ENCODE measurements around the gene DFFA.
"Not testable (repeated sequence)": the region's sequence is repeated elsewhere in the genome, so short reads cannot be mapped to it uniquely, and the experiment has no call there.

DFFA gene

GRCh38 chr1:10510520-10511493 lies 38.5 kb upstream of the DFFA start:
- H3K9me3 ChIP-seq (ENCODE audit: control insufficient read depth, insufficient read depth, low read length): no peaks in the 10 kb centered on the region
- H3K4me1 ChIP-seq (ENCODE audit: insufficient read depth, low read length): peaks cover 37% of the 10 kb centered on the region
- H3K9ac ChIP-seq (ENCODE audit: low read depth, low read length): no peak overlapping the region
- H3K36me3 ChIP-seq (ENCODE audit: insufficient read depth, low read length): no peaks in the 10 kb centered on the region

GRCh38 chr1:10509809-10510509 lies 37.6 kb upstream of the DFFA start:
- no peaks in the 10 kb centered on the region for H3K36me3 ChIP-seq (ENCODE audit: insufficient read depth, low read length)
- no peak overlapping the region for H3K9ac ChIP-seq (ENCODE audit: low read depth, low read length)
- H3K9me3 ChIP-seq (ENCODE audit: control insufficient read depth, insufficient read depth, low read length): no peaks in the 10 kb centered on the region
- peaks cover 32% of the 10 kb centered on the region for H3K4me1 ChIP-seq (ENCODE audit: insufficient read depth, low read length)

GRCh38 chr1:10508511-10508951 lies 36.2 kb upstream of the DFFA start:
- H3K9ac ChIP-seq (ENCODE audit: low read depth, low read length): peak overlapping the region; percentile 22; the same call in 1 of the 2 replicates
- H3K9me3 ChIP-seq (ENCODE audit: control insufficient read depth, insufficient read depth, low read length): no peaks in the 10 kb centered on the region
- peaks cover 27% of the 10 kb centered on the region for H3K4me1 ChIP-seq (ENCODE audit: insufficient read depth, low read length)
- H3K36me3 ChIP-seq (ENCODE audit: insufficient read depth, low read length): no peaks in the 10 kb centered on the region

GRCh38 chr1:10507111-10507879 lies 35.0 kb upstream of the DFFA start:
- Histone ChIP-seq H3K9ac (ENCODE audit: low read depth, low read length) (no peak overlapping the region), H3K9me3 (ENCODE audit: control insufficient read depth, insufficient read depth, low read length) (no peaks in the 10 kb centered on the region), H3K36me3 (ENCODE audit: insufficient read depth, low read length) (no peaks in the 10 kb centered on the region), H3K4me1 (ENCODE audit: insufficient read depth, low read length) (peaks cover 27% of the 10 kb centered on the region)

GRCh38 chr1:10506677-10507047 lies 34.3 kb upstream of the DFFA start:
- H3K9ac ChIP-seq (ENCODE audit: low read depth, low read length): no peak overlapping the region
- no peaks in the 10 kb centered on the region for H3K9me3 ChIP-seq (ENCODE audit: control insufficient read depth, insufficient read depth, low read length)
- H3K4me1 ChIP-seq (ENCODE audit: insufficient read depth, low read length): peaks cover 27% of the 10 kb centered on the region
- H3K36me3 ChIP-seq (ENCODE audit: insufficient read depth, low read length): no peaks in the 10 kb centered on the region

- not testable (repeated sequence) for H3K9me3 ChIP-seq (ENCODE audit: control insufficient read depth, insufficient read depth, low read length); H3K9ac ChIP-seq (ENCODE audit: low read depth, low read length); H3K36me3 ChIP-seq (ENCODE audit: insufficient read depth, low read length)
- H3K4me1 ChIP-seq (ENCODE audit: insufficient read depth, low read length): peaks cover 27% of the 10 kb centered on the region
Measured at GRCh38 chr1:10506046-10506676, 33.8 kb upstream of the DFFA start.

GRCh38 chr1:10504249-10504648 lies 31.9 kb upstream of the DFFA start:
- Histone ChIP-seq H3K4me1 (ENCODE audit: insufficient read depth, low read length) (peaks cover 10% of the 10 kb centered on the region), H3K9ac (ENCODE audit: low read depth, low read length) (no peak overlapping the region), H3K9me3 (ENCODE audit: control insufficient read depth, insufficient read depth, low read length) (no peaks in the 10 kb centered on the region), H3K36me3 (ENCODE audit: insufficient read depth, low read length) (no peaks in the 10 kb centered on the region)

- H3K9ac ChIP-seq (ENCODE audit: low read depth, low read length): no peak overlapping the region
- H3K36me3 ChIP-seq (ENCODE audit: insufficient read depth, low read length): no peaks in the 10 kb centered on the region
- H3K9me3 ChIP-seq (ENCODE audit: control insufficient read depth, insufficient read depth, low read length): no peaks in the 10 kb centered on the region
- no peaks in the 10 kb centered on the region for H3K4me1 ChIP-seq (ENCODE audit: insufficient read depth, low read length)
Measured at GRCh38 chr1:10502206-10502605, 29.9 kb upstream of the DFFA start.

- no peaks in the 10 kb centered on the region for H3K9me3 ChIP-seq (ENCODE audit: control insufficient read depth, insufficient read depth, low read length)
- H3K4me1 ChIP-seq (ENCODE audit: insufficient read depth, low read length): peaks cover 4% of the 10 kb centered on the region; the same call in 1 of the 2 replicates
- no peak overlapping the region for H3K9ac ChIP-seq (ENCODE audit: low read depth, low read length)
- H3K36me3 ChIP-seq (ENCODE audit: insufficient read depth, low read length): no peaks in the 10 kb centered on the region
Measured at GRCh38 chr1:10498231-10498630, 25.9 kb upstream of the DFFA start.

GRCh38 chr1:10497109-10497508 lies 24.8 kb upstream of the DFFA start:
- Histone ChIP-seq H3K9me3 (ENCODE audit: control insufficient read depth, insufficient read depth, low read length) (no peaks in the 10 kb centered on the region), H3K4me1 (ENCODE audit: insufficient read depth, low read length) (peaks cover 4% of the 10 kb centered on the region; the same call in 1 of the 2 replicates), H3K36me3 (ENCODE audit: insufficient read depth, low read length) (no peaks in the 10 kb centered on the region), H3K9ac (ENCODE audit: low read depth, low read length) (no peak overlapping the region)

GRCh38 chr1:10495952-10496351 lies 23.6 kb upstream of the DFFA start:
- H3K4me1 ChIP-seq (ENCODE audit: insufficient read depth, low read length): peaks cover 4% of the 10 kb centered on the region; the same call in 1 of the 2 replicates

GRCh38 chr1:10495475-10495817 lies 23.1 kb upstream of the DFFA start:
- no peaks in the 10 kb centered on the region for H3K36me3 ChIP-seq (ENCODE audit: insufficient read depth, low read length)
- H3K4me1 ChIP-seq (ENCODE audit: insufficient read depth, low read length): peaks cover 4% of the 10 kb centered on the region; the same call in 1 of the 2 replicates
- H3K9ac ChIP-seq (ENCODE audit: low read depth, low read length): no peak overlapping the region
- no peaks in the 10 kb centered on the region for H3K9me3 ChIP-seq (ENCODE audit: control insufficient read depth, insufficient read depth, low read length)

More at GRCh38 chr1:10495952-10496351, 23.6 kb upstream of the DFFA start:
- Histone ChIP-seq H3K9ac (ENCODE audit: low read depth, low read length) (no peak overlapping the region), H3K36me3 (ENCODE audit: insufficient read depth, low read length) (no peaks in the 10 kb centered on the region), H3K9me3 (ENCODE audit: control insufficient read depth, insufficient read depth, low read length) (no peaks in the 10 kb centered on the region)

GRCh38 chr1:10494754-10495474 lies 22.6 kb upstream of the DFFA start:
- no peak overlapping the region for H3K9ac ChIP-seq (ENCODE audit: low read depth, low read length)

More at GRCh38 chr1:10494754-10495474, 22.6 kb upstream of the DFFA start:
- Histone ChIP-seq H3K4me1 (ENCODE audit: insufficient read depth, low read length) (peaks cover 8% of the 10 kb centered on the region; the same call in 1 of the 2 replicates), H3K9me3 (ENCODE audit: control insufficient read depth, insufficient read depth, low read length) (no peaks in the 10 kb centered on the region), H3K36me3 (ENCODE audit: insufficient read depth, low read length) (no peaks in the 10 kb centered on the region)

Data from ES-I3 (cell line).